WTC11 (cell line): Measurements from ENCODE around the gene LAMA3. TPM values are rescaled to one million over a fixed set of nuclear protein-coding genes. Genes with fewer than 3 reads are reported as not detected.

ENCODE experiments used
- ATAC-seq: fragments of 200-7000 bp; cut with Tn5 transposase; 2 replicates; pipeline ENCODE4 v1.10.0; 2021; ENCODE audit warnings: mild to moderate bottlenecking, moderate library complexity
- CTCF ChIA-PET: fragments of 300-600 bp; sonication (Branson Sonifier 250); formaldehyde crosslinking; loops from one replicate; lab custom pipeline; 2021; ENCODE audit warnings: antibody characterized with exemption; lab: Charles Lee
- POLR2A ChIA-PET: fragments of 350-600 bp; sonication (Branson Sonifier 250); formaldehyde crosslinking; loops from one replicate; lab custom pipeline; 2021; ENCODE audit warnings: antibody characterized with exemption; lab: Charles Lee
- DNase-seq: peaks from one replicate; pipeline ENCODE4 v3.0.0; 2021; ENCODE audit warnings: low spot score
- H3K27ac Mint-ChIP-seq: 2 replicates; pipeline ENCODE4 v1.8.0; 2021; ENCODE audit warnings: mixed read lengths
- H3K27me3 Mint-ChIP-seq: 2 replicates; pipeline ENCODE4 v1.8.0; 2021; ENCODE audit warnings: low read depth, mild to moderate bottlenecking, moderate library complexity, mixed read lengths
- H3K36me3 Mint-ChIP-seq: 2 replicates; pipeline ENCODE4 v1.8.0; 2021; ENCODE audit warnings: mixed read lengths
- H3K4me1 Mint-ChIP-seq: 2 replicates; pipeline ENCODE4 v1.8.0; 2022; ENCODE audit warnings: mixed read lengths
- H3K4me3 Mint-ChIP-seq: 2 replicates; pipeline ENCODE4 v1.8.0; 2021; ENCODE audit warnings: mild to moderate bottlenecking, moderate library complexity, mixed read lengths
- H3K9me3 Mint-ChIP-seq: 2 replicates; pipeline ENCODE4 v1.8.0; 2021; ENCODE audit warnings: mixed read lengths
- AFF4 ChIP-seq: sonication (generic); formaldehyde crosslinking; IDR thresholded peaks from 2 replicates; pipeline ENCODE4 v1.8.1; 2023; ENCODE audit warnings: mild to moderate bottlenecking, missing genetic modification reagents, borderline replicate concordance
- ATF1 ChIP-seq: sonication (generic); formaldehyde crosslinking; IDR thresholded peaks from 2 replicates; pipeline ENCODE4 v1.8.1; 2023; ENCODE audit warnings: mild to moderate bottlenecking, moderate library complexity, missing genetic modification reagents
- ATF2 ChIP-seq: sonication (generic); formaldehyde crosslinking; IDR thresholded peaks from 2 replicates; pipeline ENCODE4 v1.8.1; 2022; ENCODE audit warnings: low read depth, missing genetic modification reagents, borderline replicate concordance
- CBFB ChIP-seq: sonication (generic); formaldehyde crosslinking; IDR thresholded peaks from 2 replicates; pipeline ENCODE4 v1.8.1; 2022; ENCODE audit warnings: mild to moderate bottlenecking, low read depth, missing genetic modification reagents
- ESRRA ChIP-seq: sonication (generic); formaldehyde crosslinking; IDR thresholded peaks from 2 replicates; pipeline ENCODE4 v1.8.1; 2022; ENCODE audit warnings: mild to moderate bottlenecking, missing genetic modification reagents, borderline replicate concordance
- HMGXB4 ChIP-seq: sonication (generic); formaldehyde crosslinking; IDR thresholded peaks from 2 replicates; pipeline ENCODE4 v1.8.1; 2023; ENCODE audit warnings: mild to moderate bottlenecking, moderate library complexity, missing genetic modification reagents
- JAZF1 ChIP-seq: fragments of 250-450 bp; sonication (Bioruptor Pico); IDR thresholded peaks from 2 replicates; pipeline ENCODE4 v1.9.0; 2021; ENCODE audit warnings: moderate library complexity, mild to moderate bottlenecking, inconsistent platforms
- MAX ChIP-seq: sonication (generic); formaldehyde crosslinking; IDR thresholded peaks from 2 replicates; pipeline ENCODE4 v1.8.0; 2022; ENCODE audit warnings: mild to moderate bottlenecking, missing genetic modification reagents
- MYBL2 ChIP-seq: sonication (generic); formaldehyde crosslinking; IDR thresholded peaks from 2 replicates; pipeline ENCODE4 v1.8.1; 2023; ENCODE audit warnings: mild to moderate bottlenecking, moderate library complexity, missing genetic modification reagents
- NR1H2 ChIP-seq: sonication (generic); formaldehyde crosslinking; IDR thresholded peaks from 2 replicates; pipeline ENCODE4 v1.9.0; 2021; ENCODE audit warnings: mild to moderate bottlenecking, moderate library complexity, missing genetic modification reagents
- NR2C2 ChIP-seq: sonication (generic); formaldehyde crosslinking; IDR thresholded peaks from 2 replicates; pipeline ENCODE4 v1.8.0; 2022; ENCODE audit warnings: mild to moderate bottlenecking, missing genetic modification reagents
- NR3C1 ChIP-seq: sonication (generic); formaldehyde crosslinking; conservative IDR thresholded peaks from 2 replicates; pipeline ENCODE4 v1.8.1; 2023; ENCODE audit warnings: low read depth, mild to moderate bottlenecking, missing genetic modification reagents
- PRRX2 ChIP-seq: fragments of 250-450 bp; sonication (Bioruptor Pico); IDR thresholded peaks from 2 replicates; pipeline ENCODE4 v1.8.0; 2021; ENCODE audit warnings: mild to moderate bottlenecking
- RELA ChIP-seq: sonication (generic); formaldehyde crosslinking; IDR thresholded peaks from 2 replicates; pipeline ENCODE4 v1.8.1; 2022; ENCODE audit warnings: missing genetic modification reagents, mild to moderate bottlenecking, borderline replicate concordance
- SOX15 ChIP-seq: fragments of 250-450 bp; sonication (Bioruptor Pico); IDR thresholded peaks from 2 replicates; pipeline ENCODE4 v1.9.0; 2021; ENCODE audit warnings: mild to moderate bottlenecking
- ZBTB21 ChIP-seq: sonication (generic); formaldehyde crosslinking; IDR thresholded peaks from 2 replicates; pipeline ENCODE4 v1.8.1; 2023; ENCODE audit warnings: mild to moderate bottlenecking, missing genetic modification reagents, borderline replicate concordance
- ZNF232 ChIP-seq: sonication (generic); formaldehyde crosslinking; IDR thresholded peaks from 2 replicates; pipeline ENCODE4 v1.8.0; 2022; ENCODE audit warnings: mild to moderate bottlenecking, missing genetic modification reagents
- ZNF317 ChIP-seq: sonication (generic); formaldehyde crosslinking; IDR thresholded peaks from 2 replicates; pipeline ENCODE4 v1.8.1; 2023; ENCODE audit warnings: low read depth, mild to moderate bottlenecking, moderate library complexity, missing genetic modification reagents, borderline replicate concordance
- ZNF423 ChIP-seq: fragments of 250-450 bp; sonication (Bioruptor Pico); IDR thresholded peaks from 2 replicates; pipeline ENCODE4 v2.1.2; 2022; ENCODE audit warnings: mild to moderate bottlenecking, moderate library complexity
- ZNF671 ChIP-seq: fragments of 250-450 bp; sonication (Bioruptor Pico); IDR thresholded peaks from 2 replicates; pipeline ENCODE4 v1.8.0; 2021; ENCODE audit warnings: mild to moderate bottlenecking
- total RNA-seq: library from RNA; stranded (reverse); gene quantifications from 3 replicates; pipeline ENCODE4 v1.2.3, GENCODE V29; 2021

Gene LAMA3
- total RNA-seq, 1 experiment from 2014 or later: 0.83 TPM

- POLR2A ChIA-PET: no interaction called here
- CTCF ChIA-PET: interaction anchor here (3.0 kb wide), 1 partner anchor 10 kb away, joined by 16 read pairs; no protein-coding TSS in a partner anchor
- Mint-ChIP-seq H3K36me3 (no peaks in the 10 kb centered on the region), H3K27ac (peak overlapping the region; percentile 8; the same call in 1 of the 2 replicates), H3K4me1 (peaks cover 8% of the 10 kb centered on the region), H3K9me3 (no peaks in the 10 kb centered on the region), H3K4me3 (no peak overlapping the region), H3K27me3 (no peaks in the 10 kb centered on the region)
- ATAC-seq: no peak
- TF ChIP-seq MAX (CRISPR knock-in tag) (no peak), PRRX2 (no peak), ZNF317 (CRISPR knock-in tag) (no peak), HMGXB4 (no peak), CBFB (CRISPR knock-in tag) (no peak), ZNF671 (CRISPR knock-in tag) (no peak), NR3C1 (CRISPR knock-in tag) (no peak), AFF4 (CRISPR knock-in tag) (no peak), ZNF232 (CRISPR knock-in tag) (no peak)
- DNase-seq: no peak
Observed at GRCh38 chr18:23927821-23928746, 238.8 kb downstream of the LAMA3 start.

- Mint-ChIP-seq H3K4me3 (no peak overlapping the region), H3K36me3 (no peaks in the 10 kb centered on the region), H3K9me3 (no peaks in the 10 kb centered on the region), H3K27ac (no peak overlapping the region), H3K27me3 (no peaks in the 10 kb centered on the region), H3K4me1 (peaks cover 8% of the 10 kb centered on the region)
- DNase-seq (no peak), ATAC-seq (no peak)
- ChIA-PET CTCF (interaction anchor here (3.0 kb wide), 1 partner anchor 11 kb away, joined by 16 read pairs; no protein-coding TSS in a partner anchor), POLR2A (no interaction called here)
- no peak for TF ChIP-seq ZNF423 (CRISPR knock-in tag)
- TF ChIP-seq ATF1 (CRISPR knock-in tag): no peak
- TF ChIP-seq ESRRA (CRISPR knock-in tag): no peak
- TF ChIP-seq SOX15 (CRISPR knock-in tag): no peak
- TF ChIP-seq ATF2: no peak
- TF ChIP-seq JAZF1 (CRISPR knock-in tag): no peak
- TF ChIP-seq AFF4 (CRISPR knock-in tag): no peak
- no peak for TF ChIP-seq ZBTB21 (CRISPR knock-in tag)
- no peak for TF ChIP-seq MYBL2
- no peak for TF ChIP-seq RELA
- TF ChIP-seq NR1H2 (CRISPR knock-in tag): no peak
- no peak for TF ChIP-seq NR2C2 (CRISPR knock-in tag)
- TF ChIP-seq, all 79 proteins: peak for 0
Observed at GRCh38 chr18:23929362-23929930, 240.2 kb downstream of the LAMA3 start.
